Endothelial cell (in vitro differentiated cells): ENCODE measurements around the gene CD300LF. TPM values are rescaled to one million over a fixed set of nuclear protein-coding genes. Genes with fewer than 3 reads are reported as not detected.

Source experiments
- DNase-seq: peaks from one replicate; pipeline ENCODE4 v3.0.0; 2021; ENCODE audit warnings: low spot score
- H3K27ac Mint-ChIP-seq: one replicate; pipeline ENCODE4 v1.8.0; 2021; ENCODE audit warnings: mixed read lengths, inconsistent platforms; ENCODE audit not compliant: unreplicated experiment
- H3K27me3 Mint-ChIP-seq: one replicate; pipeline ENCODE4 v1.8.0; 2021; ENCODE audit warnings: mild to moderate bottlenecking, moderate library complexity, mixed read lengths, inconsistent platforms; ENCODE audit not compliant: unreplicated experiment
- H3K36me3 Mint-ChIP-seq: one replicate; pipeline ENCODE4 v1.8.0; 2021; ENCODE audit warnings: mild to moderate bottlenecking, low read depth, mixed read lengths, inconsistent platforms; ENCODE audit not compliant: unreplicated experiment
- H3K4me1 Mint-ChIP-seq: one replicate; pipeline ENCODE4 v1.8.0; 2021; ENCODE audit warnings: mild to moderate bottlenecking, mixed read lengths, inconsistent platforms; ENCODE audit not compliant: unreplicated experiment
- H3K4me3 Mint-ChIP-seq: one replicate; pipeline ENCODE4 v1.8.0; 2021; ENCODE audit warnings: mild to moderate bottlenecking, mixed read lengths, inconsistent platforms; ENCODE audit not compliant: unreplicated experiment
- H3K9me3 Mint-ChIP-seq: one replicate; pipeline ENCODE4 v1.8.0; 2021; ENCODE audit warnings: mixed read lengths, inconsistent platforms; ENCODE audit not compliant: unreplicated experiment
- CTCF ChIP-seq: fragments of 200-600 bp; sonication (generic); IDR thresholded peaks from one replicate; pipeline ENCODE4 v1.5.0; 2021; ENCODE audit warnings: antibody characterized with exemption; ENCODE audit not compliant: unreplicated experiment
- total RNA-seq: library from RNA; stranded (reverse); fragmentation: NEBNext Ultra II Directional; extraction: Animal tissue kit (Norgen Biotek cat#: 25700); gene quantifications from one replicate; pipeline ENCODE4 v1.2.1, GENCODE V29; 2021; ENCODE audit not compliant: unreplicated experiment

CD300LF gene
- total RNA-seq, 1 donor from 2014 or later = not detected

GRCh38 chr17:74712301-74712700 is 422 bp downstream of the CD300LF start:
- Mint-ChIP-seq H3K27me3 (no peaks in the 10 kb centered on the region), H3K4me1 (no peaks in the 10 kb centered on the region), H3K36me3 (no peaks in the 10 kb centered on the region), H3K27ac (no peak overlapping the region), H3K4me3 (no peak overlapping the region), H3K9me3 (no peaks in the 10 kb centered on the region)
- no peak for TF ChIP-seq CTCF
- no peak for DNase-seq

DNA sequence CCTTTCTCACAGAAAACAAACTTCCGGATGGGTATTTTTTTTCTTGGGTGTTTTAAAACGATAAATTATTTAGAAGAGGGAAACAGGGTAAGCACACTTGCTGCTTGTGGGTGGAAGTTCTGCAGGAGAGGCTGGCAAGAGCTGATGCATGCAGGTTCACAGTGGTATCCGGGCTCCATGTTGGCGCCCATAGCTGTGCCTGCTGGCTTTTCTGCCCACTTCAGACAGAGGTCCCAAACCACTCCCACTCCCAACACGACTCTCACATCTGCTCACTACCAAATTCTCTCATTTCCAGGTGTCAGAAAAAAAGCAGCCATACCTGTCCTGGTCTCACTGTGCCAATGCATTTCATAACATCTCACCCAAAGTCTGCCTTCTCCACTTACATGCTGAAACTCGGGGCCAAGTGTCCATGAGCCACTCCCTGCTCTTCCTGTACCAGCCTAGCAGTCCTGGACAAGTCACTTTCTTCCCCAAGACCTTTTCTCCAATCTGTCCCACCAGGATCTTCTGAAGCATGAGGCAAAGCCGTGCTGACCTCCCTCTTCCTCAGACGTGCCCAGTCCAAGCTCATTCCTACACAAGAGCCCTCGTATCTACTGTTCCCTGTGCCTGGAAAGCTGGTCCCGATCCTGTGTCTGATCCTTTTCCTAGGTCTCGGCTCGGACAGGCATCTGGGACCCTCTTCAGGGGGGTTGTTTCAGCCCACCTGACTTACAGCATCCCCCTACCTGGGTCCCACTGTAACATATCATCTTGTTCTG is 1.5 kb downstream of the CD300LF start:
- H3K27ac Mint-ChIP-seq = no peak overlapping the region
- no peaks in the 10 kb centered on the region for H3K27me3 Mint-ChIP-seq
- H3K4me1 Mint-ChIP-seq = no peaks in the 10 kb centered on the region
- H3K36me3 Mint-ChIP-seq = no peaks in the 10 kb centered on the region
- H3K4me3 Mint-ChIP-seq = no peak overlapping the region
- no peak for DNase-seq
- no peak for TF ChIP-seq CTCF
- H3K9me3 Mint-ChIP-seq = no peaks in the 10 kb centered on the region

GRCh38 chr17:74704544-74704943 is 8.2 kb downstream of the CD300LF start:
- no peak for TF ChIP-seq CTCF
- no peak for DNase-seq

GRCh38 chr17:74703311-74703710 is 9.4 kb downstream of the CD300LF start:
- H3K9me3 Mint-ChIP-seq = no peaks in the 10 kb centered on the region
- H3K36me3 Mint-ChIP-seq = no peaks in the 10 kb centered on the region
- H3K4me1 Mint-ChIP-seq = no peaks in the 10 kb centered on the region
- no peak for TF ChIP-seq CTCF
- H3K27ac Mint-ChIP-seq = no peak overlapping the region
- no peak overlapping the region for H3K4me3 Mint-ChIP-seq
- no peak for DNase-seq
- H3K27me3 Mint-ChIP-seq = peaks cover 2% of the 10 kb centered on the region

More at GRCh38 chr17:74704544-74704943, 8.2 kb downstream of the CD300LF start:
- no peak overlapping the region for H3K4me3 Mint-ChIP-seq
- no peak overlapping the region for H3K27ac Mint-ChIP-seq
- no peaks in the 10 kb centered on the region for H3K36me3 Mint-ChIP-seq
- no peaks in the 10 kb centered on the region for H3K4me1 Mint-ChIP-seq
- H3K9me3 Mint-ChIP-seq = no peaks in the 10 kb centered on the region
- peaks cover 2% of the 10 kb centered on the region for H3K27me3 Mint-ChIP-seq

GRCh38 chr17:74702116-74702871 is 10.4 kb downstream of the CD300LF start:
- H3K27me3 Mint-ChIP-seq = peaks cover 2% of the 10 kb centered on the region
- H3K9me3 Mint-ChIP-seq = no peaks in the 10 kb centered on the region
- no peak for DNase-seq
- no peak overlapping the region for H3K4me3 Mint-ChIP-seq
- no peaks in the 10 kb centered on the region for H3K4me1 Mint-ChIP-seq
- no peaks in the 10 kb centered on the region for H3K36me3 Mint-ChIP-seq
- H3K27ac Mint-ChIP-seq = no peak overlapping the region
- no peak for TF ChIP-seq CTCF
